HuH-7.5 (cell line): ENCODE measurements around the gene OTOF.

Source experiments
- DNase-seq: peaks from one replicate; pipeline ENCODE4 v3.0.0; 2011; ENCODE audit warnings: low spot score

OTOF gene

DNA sequence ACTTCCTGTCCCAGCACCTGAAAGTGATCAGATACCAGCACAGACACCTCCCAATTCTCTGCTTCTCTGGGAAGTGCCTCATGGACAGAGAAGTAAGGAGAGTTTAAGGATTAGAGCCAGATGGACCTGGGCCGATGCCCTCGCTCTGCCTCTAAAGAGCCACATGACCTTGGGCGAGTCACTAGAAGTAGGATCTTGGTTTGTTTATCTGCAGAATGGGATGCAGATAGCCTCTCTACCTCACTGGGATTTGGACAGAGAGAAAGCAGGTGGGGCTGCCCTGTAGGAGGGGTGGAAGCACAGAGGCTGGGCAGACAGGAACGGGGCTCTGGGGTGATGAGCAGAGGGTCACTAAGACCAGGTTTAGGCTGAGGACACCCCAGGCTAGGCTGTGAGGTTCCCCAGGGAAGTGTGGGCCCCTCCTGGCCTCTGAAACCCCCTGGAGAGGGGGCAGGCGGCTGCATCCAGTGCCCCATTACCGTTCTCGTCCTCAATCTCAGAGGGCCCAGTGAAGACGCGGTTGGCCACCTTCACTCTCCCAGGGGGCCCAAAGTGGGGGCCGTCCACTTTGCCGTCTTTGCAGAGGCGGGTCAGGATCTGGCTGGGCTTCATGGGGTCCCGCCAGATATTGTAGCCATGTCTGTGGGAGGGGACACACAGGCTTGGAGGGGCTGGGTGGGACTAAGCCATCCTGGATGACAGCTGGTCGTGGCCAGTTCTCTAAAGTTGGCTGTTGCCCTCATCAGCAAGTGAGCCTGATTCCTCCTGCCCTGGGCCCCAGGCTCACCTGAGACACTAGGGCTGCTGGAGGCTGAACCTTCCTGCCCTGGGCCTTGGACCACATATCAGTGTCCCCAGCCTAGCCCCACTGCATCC lies 13.3 kb downstream of the OTOF start:
- no peak for DNase-seq

DNA sequence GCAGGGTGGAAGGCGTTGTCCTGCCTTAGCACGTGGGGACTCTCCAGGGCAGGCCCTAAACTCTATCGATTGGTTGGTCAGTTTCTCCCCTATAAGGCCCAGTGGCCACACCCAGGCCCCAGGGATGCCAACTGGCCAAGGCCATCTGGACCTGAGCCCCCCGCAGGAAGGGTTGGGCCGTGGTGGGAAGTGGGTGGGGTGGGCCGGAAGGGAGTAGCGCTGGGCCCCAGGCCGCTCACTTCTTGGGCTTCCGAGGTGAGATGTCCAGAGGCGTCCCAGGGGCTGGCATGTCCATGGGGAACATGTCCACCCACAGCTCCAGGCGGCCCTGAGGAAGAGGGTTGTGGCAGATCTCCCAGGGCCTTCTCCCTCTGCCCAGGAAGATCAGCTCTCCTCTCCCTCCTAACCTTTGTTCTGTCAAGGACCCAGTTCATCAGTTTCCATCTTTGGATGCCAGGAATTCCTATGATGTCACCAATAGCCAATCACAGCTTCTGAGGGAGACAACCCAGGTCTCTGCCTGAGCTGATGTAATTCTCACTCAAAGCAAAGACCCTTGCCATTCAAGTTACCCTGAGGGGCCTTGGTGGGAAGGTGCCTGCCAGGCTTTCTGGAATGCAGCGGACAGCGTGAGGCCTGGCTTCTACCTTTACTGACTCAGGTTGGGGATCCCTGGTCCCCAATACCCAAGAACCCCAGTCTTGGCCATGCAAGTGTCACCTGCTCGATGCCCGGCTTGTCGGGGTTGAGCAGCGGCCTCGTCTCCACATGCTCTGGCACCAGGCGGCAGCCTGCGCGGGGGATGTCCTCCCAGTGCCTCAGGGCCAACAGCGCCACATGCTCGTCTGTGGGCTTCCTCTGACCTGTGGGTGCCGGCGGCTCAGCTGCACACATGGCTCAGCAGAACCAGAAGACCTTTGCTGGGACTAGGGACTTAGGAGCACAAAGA lies 14.4 kb downstream of the OTOF start:
- DNase-seq = no peak

DNA sequence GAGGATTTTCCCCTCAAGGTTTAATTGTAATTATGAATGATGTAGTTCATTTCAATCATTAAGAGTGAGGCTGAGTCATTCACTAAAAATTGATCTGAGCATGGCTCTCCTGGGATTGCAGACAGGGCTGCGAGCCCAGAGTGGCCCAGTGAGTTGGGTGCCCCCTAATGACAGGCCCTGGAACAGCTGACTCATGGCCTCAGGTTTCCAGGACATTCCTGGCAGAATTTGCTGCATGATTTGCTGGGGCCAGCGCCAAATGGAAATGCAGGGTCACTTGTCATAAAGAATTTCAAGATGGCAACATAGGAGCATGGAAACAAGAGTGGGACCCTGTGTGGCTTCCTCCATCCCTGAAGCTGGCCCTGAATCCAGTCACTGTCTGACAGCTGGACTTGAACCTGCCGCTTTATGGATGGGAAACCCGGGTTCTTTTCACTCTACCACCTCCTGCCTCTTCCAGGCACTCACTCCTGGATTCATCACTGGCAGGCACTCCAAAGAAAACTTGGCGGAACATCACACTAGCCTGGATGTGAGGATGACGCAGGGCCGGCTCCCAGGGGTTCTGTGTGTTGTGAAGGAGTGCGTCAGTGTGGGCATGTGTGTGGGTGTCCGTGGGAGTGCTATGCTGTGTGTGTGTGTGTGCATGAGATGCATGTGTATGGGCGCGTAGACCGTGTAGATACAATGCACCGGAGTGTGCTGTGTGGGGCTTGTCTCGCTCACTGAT lies 15.2 kb downstream of the OTOF start:
- peak; percentile 64 for DNase-seq

DNA sequence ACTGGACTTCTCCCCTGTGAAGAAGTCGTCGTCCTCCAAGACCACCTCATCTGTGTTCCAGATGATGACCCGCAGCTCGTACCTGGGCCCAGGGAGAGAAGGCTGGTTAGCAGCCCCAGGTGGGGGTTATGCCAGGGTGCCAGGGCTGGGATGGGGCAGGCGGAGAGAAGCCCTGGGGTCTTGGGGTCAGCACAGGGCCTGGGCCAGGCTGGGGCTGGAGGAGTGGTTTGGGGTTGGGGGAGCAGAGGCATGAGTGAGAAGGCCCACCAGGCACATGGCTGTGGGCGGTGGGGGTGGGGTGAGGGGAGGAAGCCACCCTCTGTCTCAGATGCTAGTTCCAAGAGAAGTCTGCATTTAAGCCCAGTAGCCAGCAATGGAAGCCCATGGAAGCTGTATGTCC lies 15.8 kb downstream of the OTOF start:
- DNase-seq = no peak

DNA sequence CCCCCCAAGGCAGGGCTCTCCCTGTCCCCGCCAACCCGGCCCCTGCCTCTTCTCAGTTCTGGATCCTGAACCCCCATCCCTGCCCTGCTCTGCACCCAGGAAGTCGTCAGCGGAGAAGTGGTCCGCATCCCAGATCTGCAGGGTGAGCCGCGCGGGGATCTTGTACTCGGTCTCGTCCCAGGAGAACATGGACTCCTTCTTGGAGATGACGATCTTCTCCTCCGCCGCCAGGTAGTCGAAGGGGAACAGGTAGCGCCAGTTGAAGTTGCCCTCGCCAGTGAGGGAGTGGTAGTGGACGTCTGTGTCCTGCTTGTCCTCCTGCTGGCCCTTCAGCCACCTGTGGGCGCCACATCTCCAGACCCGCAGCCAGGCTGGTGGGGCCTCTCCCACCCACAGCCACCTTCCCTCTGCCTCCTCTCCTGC lies 16.3 kb downstream of the OTOF start:
- DNase-seq = no peak

DNA sequence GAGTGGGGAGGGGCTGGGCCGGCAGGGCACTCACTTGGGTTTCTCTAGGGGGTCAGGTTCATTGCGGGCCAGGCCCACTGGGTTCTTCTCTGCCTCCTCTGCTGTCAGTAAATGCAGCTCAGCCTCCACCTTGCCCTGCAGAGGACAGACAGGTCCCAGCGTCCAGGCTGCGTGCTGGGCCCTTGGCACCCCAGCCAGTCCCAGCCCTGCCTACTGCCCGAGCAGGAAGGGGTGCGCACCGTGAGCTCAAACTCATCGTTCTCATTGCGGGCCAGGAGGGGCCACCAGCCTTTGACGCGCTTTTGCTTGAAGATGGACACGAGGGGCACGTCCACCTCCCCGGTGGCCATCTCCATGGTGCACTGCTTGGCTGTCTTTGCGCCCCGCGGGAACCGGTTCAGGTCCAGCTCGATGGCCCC lies 17.3 kb downstream of the OTOF start:
- DNase-seq = no peak

DNA sequence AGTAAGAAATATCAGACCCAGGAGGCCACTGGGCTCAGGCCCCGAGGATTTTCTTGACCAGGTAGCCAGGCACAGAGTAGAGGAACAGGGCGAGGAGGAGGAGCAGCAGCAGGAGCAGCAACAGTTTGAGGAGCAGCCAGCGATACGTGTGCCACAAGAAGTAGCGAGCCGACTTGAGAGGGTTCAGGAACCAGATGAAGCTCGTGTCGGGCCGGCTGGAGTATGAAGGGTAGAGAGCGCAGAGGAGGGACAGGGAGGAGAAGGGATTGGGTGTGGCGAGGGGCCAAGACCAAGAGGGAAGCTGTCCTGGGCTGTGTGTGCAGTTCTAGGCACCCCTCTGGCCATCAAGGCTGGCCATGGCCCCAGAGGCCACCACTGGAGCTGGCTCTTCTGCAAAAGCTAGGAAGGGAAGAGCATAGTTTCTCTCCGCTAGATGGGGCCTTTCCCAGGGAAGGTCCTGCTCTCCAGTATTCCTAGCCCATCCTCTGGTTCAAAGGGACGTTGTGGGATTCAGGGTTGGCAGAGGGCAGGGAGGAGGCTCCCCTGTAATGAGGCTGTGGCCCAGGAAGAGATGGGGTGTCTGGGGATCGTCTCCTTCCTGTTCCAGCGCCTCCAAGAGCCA lies 17.8 kb downstream of the OTOF start:
- no peak for DNase-seq

DNA sequence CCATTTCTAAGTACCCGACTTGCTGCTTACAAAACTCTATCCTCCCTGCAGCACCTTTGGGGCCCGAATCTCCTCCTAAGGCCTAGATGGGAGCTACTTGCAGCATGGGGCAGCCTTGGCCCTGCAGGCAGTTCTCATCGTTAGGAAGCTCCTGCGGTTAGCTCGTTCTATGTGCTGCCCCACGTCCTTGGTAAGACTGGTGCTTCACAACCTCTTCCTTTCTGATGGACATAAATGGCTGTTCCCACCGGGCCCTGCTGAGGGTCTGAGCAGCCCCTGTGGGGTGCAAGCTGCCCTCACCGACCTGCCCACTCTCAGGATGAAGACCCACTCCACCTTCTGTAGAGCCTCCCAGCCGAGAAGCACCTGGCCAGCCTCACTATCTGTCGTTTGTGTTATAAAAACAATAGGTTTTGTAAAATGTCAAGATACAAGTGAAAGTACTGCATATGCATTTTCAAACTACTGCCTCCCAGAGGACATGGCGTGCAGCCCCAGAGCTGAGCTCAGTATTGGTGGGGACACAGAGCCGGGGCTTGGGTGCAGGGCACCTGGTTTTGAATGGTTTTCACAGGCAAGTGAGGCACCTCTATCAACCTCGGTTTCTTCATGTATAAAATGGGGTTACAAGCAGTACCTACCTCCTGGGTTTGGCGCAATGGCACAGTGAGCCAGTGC lies 19.4 kb downstream of the OTOF start:
- DNase-seq = no peak

DNA sequence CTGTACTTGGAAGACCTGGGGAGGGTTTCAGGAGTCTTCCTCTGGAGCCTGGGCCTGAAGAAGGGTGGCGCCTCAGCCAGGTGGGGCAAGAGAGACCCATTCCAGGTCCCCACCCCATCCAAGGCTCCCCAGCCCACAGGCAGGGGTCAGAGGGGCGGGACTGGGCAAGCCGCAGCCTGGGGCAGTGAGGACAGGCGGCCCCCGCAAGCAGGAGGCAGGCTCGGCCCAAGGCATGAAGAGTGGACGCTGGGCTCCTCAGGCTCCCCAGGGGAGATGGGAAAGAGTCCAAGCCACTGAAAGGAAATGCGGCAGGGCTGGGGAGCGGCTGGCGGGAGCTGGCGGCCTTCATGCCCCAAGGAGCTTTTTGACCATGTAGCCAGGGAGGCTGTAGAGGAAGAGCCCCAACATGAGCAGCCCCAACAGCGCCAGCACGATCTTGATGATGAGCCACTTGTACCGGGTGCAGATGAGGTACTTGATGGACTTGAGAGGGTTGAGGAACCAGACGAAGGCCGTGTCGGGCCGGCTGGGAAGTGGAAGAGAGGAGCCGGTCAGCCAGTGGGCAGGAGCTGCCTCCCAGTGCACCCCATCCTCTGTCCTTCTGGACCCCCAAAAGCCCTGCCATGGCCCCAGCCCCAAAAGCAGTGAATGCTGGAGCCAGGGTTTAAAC lies 20.1 kb downstream of the OTOF start:
- no peak for DNase-seq

DNA sequence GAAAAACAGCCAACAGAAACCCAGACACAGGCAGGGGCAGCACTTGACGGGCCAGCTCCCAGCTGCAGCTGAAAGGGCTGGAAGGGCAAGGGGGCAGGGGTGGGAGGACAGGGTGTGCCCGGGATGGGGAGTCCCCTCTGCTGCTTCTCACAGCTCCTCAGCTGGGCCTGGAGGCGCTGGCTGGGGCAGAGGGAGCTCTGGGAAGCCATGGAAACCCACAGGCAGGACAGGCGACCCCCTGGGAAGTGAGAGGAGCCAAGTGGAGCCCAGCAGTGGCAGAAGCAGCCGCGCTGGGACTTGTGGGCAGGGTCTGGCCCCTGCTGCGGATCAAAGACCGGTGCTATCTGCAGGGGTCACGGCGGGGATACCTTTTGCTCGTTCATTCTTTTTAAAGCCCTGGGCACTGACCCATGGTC lies 20.7 kb downstream of the OTOF start:
- no peak for DNase-seq

DNA sequence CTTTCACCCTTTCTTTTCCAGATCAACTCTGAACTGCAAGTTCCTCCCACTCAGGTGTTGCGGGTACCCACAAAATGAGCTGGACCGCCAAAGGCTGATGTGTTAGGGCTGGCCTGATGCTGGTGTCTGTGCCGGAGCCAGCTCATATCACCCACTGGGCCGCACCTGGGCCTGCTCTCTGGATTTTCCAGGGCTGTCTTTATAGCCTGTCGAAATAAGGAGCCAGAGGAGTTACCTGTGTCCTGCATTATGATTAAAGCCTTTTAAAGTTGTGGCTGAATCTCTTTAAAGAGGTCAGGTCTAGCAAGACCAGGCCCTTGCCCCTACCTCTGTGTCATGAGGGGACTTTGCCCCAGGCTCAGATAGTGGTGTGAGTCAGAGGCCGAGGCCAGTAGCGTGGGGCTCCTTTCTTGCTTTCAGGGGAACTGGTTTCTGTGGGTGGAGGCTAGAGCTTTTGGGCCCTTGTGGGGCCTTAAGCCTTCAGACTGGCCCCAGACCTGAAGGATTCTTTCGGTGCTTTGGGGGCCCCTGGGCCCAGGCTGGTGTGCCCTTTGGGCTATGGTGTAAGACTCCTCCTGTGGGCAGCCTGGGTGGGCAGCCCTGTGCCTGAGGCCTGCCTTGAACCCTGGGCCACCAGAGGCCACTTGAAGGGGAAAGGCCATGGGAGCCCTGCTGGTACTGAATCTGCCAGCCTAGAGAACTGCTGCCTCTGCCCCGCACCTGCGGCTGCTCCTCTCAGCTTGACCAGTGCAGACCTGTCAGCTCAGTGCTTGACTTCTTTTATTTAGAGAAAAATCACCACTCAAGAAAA lies 21.3 kb downstream of the OTOF start:
- DNase-seq = peak; percentile 59

DNA sequence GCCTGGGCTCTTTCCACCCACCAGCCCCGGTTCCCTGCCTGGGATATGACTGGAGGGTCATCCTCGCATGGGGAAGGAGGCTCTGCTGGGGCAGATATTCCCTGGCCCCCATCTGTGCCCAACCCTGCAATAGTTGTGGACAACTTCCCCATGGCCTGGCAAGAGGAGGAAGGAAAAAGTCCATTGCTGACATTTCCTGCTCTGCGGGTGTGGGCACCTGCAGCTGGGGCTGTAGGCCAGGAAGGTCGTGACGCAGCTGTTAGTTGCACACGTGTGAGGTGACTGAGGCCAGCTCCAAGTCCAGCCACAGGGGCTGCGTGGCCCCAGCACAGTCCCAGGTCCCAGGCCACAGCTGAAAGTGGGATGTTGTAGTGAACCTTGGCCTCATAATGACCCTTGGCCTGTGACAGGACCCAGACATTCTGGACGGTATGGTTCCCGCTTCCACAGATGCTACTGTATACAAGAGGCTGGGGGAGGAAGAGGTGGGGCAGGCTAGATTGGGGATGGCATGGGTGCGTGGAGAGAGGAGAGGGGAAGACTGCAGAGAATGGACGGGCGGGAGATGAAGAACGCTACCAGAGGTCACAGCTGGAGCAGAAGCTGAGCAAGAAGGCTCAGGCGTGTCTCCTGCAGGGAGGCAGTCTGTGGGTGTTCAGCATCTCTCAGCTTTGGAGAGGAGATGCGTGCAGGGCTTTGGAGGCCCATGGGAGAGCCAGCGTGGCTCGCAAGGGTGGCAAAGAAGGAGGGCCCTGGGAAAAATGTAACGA lies 22.1 kb downstream of the OTOF start:
- no peak for DNase-seq

DNA sequence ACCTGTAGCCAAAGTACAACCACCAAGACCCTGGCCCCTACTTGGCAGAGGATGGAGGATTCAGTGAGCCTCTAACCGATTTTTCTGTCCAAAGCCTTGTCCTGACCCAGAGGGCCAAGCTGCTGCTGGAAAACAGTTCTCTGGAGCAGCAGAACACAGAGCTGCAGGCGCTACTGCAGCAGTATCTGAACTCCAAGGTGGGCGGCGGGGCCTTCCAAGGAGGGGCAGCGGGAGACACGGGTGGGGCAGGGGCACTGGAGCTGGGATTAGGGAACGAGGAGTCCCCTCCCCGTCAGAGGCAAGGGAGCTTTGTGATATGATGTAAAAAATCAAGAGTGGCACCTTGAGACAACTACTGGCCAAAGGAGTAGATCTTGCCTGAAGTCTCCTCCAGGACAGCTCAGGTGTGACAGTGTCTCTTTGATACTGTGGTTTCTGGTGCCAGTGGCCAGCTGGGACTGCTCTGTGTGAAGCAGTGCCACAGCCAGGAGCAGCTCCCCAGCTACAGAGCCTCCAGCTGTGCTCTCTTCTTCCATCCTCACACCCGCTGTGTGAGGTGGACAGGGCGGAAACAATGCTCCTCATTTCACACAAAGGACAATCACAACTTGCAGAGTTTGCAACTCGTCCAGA lies 22.8 kb downstream of the OTOF start:
- no peak for DNase-seq

DNA sequence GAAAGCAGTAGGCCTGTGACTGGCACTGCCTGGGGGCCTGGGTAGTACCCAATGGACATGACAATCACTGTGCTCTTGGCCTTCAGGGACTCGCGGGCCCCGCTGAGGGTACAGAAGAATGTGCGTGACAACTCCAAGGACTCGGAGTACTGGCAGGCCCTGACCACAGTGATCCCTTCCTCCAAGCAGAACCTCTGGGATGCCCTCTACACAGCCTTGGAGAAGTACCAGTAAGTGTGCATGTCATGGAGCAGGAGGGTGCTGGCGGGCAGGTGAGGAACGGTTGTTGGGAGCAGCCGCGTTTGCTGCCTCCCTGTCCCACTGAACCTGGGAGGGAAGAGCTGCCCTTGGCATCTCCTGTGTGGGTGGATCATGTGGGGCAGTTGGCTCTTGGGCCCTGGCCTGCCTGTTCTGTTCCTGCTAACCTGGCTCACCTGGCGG lies 23.3 kb downstream of the OTOF start:
- DNase-seq = no peak

DNA sequence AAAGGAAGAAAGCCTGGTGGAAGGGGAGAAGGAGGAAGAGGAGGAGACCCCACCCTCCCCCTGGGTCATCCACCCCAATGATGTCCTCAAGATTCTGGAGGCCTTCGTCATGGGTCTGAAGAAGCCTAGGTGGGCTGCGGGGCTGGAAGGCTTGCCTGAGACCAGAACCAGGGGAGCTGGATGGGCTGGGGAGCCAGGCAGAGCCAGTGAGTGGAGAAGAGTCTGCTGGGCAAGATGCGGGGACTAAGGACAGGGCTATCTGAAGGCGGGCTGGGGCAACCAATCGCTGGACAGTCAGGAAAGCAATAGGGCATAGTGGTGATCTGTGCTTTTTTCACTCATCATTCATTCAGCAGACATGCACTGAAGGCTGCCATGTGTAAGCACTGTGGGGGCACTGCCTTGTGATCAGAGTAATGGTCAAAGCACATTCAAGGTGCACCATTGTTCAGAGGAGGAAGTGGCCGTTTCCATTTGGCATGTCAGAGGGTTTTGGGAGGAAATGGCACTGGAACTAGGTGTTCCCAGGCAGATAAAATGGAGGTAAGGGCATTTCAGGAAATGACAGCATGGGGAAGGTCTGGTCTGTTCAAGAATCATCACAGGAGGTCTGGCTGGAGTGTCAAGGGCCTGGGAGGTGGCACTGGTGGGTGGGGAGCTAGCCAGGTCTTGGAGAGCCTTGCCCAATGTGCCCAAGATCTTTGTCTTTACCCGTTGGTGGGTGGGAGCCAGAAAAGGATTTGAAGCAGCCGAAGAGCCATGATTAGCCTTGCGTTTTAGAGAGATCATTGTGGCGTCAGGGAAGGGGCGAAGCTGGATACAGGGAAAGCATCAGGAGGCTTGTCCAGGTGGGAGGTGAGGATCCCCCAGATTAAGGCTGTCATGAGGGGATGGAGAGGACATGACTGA lies 24.2 kb downstream of the OTOF start:
- no peak for DNase-seq

DNA sequence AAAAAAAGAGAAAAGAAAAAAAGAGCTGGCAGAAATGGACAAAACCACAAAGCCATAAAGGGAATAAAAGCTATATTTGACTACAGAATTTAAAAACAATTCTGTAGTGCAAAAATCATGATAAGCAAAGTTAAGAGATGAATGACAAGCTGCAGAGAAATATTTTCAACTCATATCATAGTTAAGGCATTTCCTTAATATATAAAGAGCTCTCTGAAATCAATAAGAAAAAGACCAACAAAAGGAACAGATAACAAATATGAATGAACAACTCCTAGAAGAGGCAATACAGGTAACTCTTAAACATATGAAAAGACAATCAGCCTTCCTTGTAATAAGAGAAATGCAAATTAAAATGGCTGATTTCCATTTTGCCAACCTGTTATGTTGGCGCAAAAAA lies 26.2 kb downstream of the OTOF start:
- no peak for DNase-seq

DNA sequence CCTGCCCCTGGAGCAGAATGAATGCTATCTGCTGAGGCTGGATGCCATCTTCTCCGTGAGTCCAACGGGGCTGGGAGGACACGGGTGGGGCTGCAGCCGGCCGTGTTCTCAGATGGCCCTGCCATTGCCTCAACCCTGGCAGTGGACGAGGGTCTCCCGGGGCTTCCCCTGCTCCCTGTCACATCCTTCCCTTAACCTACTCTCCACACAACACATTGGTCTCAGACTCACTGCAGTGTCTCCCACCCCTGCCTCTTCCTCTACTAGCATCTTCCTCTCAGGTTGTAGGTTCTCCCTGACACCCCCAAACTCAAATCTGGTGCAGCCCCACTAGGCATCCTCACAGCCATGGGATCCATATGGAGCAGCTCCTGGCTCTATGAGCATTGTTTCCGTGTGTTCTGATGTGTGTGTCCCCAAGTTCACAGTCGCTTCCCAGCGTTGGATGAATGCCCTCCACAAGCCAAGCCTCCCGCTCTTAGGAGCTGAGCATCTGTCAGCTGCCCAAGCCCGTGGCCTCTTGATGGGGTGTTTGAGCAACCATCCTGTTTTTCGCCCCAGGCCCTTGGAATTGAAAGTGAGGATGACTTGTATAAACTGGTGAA lies 27.8 kb downstream of the OTOF start:
- no peak for DNase-seq
